HFFc6 (cell line): Measurements from ENCODE around the gene SNAPC4. TPM values are rescaled to one million over a fixed set of nuclear protein-coding genes. Genes with fewer than 3 reads are reported as not detected.

Source experiments
- DNase-seq: peaks from one replicate; pipeline ENCODE4 v3.0.0-alpha.2; 2018
- H3K27ac Mint-ChIP-seq: 2 replicates; pipeline ENCODE4 v1.8.0; 2020; ENCODE audit warnings: mild to moderate bottlenecking, mixed read lengths
- H3K27me3 Mint-ChIP-seq: 2 replicates; pipeline ENCODE4 v1.8.0; 2021; ENCODE audit warnings: mild to moderate bottlenecking, moderate library complexity, mixed read lengths; ENCODE audit not compliant: insufficient read depth
- H3K36me3 Mint-ChIP-seq: 2 replicates; pipeline ENCODE4 v1.8.0; 2021; ENCODE audit warnings: low read depth, mixed read lengths
- H3K4me1 Mint-ChIP-seq: 2 replicates; pipeline ENCODE4 v1.8.0; 2020; ENCODE audit warnings: low read depth, mixed read lengths
- H3K4me3 Mint-ChIP-seq: 2 replicates; pipeline ENCODE4 v1.8.0; 2020; ENCODE audit warnings: mild to moderate bottlenecking, moderate library complexity, mixed read lengths
- H3K9me3 Mint-ChIP-seq: 2 replicates; pipeline ENCODE4 v1.8.0; 2020; ENCODE audit warnings: mild to moderate bottlenecking, mixed read lengths
- total RNA-seq, 6 experiments: library from RNA; stranded (reverse); fragmentation: NEBNext Ultra II Directional; extraction: Animal tissue kit (Norgen Biotek cat#: 25700); gene quantifications; 2 replicates in 1 of 6; 3 replicates in 5 of 6; pipeline ENCODE4 v1.2.3, GENCODE V29; 2021
- TF ChIP-seq, protein P1 (sequence below): fragments of 200-600 bp; sonication (generic); IDR thresholded peaks from 2 replicates; pipeline ENCODE4 v1.5.0; 2021; ENCODE audit warnings: antibody characterized with exemption, mild to moderate bottlenecking

The SNAPC4 gene
- total RNA-seq, 6 experiments from 2014 or later, result 6.2 to 9.4 (median 6.5) TPM

DNA sequence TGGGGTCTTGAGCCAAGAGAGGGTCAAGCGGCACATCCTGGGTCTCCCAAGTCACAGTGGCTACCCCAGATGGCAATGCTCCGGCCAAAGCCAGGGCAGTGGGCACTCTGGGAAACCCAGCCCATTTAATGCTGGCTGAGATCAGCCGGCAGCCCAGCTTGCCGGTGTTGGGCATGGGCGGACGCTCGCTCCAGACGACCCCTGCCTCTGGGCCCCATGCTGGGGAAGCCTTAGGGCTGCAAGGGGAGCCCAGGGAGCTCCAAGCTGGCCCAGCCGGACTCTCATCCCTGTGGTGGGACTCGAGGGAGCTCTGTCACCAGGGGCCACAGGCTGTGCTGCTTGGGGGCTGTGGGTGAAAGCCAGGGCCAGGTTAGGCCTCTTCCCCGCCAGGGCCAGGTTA lies 20.6 kb downstream of the SNAPC4 start:
- Mint-ChIP-seq H3K27ac (no peak overlapping the region), H3K36me3 (no peaks in the 10 kb centered on the region; the same call in 1 of the 2 replicates), H3K27me3 (peaks cover 2% of the 10 kb centered on the region; the same call in 1 of the 2 replicates)

DNA sequence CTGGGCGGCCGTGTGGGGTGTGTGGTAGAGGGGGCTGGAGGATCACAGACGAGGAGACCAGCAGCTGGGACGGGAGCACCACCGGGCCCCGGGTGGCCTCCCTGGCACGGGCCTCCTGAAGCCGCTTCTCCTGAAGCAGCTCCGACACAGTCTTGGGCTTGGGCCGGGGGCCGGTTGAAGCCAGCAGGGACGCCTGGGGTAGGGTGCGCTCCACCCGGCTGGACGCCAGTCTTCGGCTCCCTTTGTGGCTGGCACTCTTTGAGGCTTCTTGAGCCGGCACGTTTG lies 21.0 kb downstream of the SNAPC4 start:
- no peak for DNase-seq
- Mint-ChIP-seq H3K27ac (no peak overlapping the region), H3K36me3 (no peaks in the 10 kb centered on the region; the same call in 1 of the 2 replicates), H3K27me3 (peaks cover 2% of the 10 kb centered on the region; the same call in 1 of the 2 replicates), H3K4me1 (no peaks in the 10 kb centered on the region), H3K4me3 (no peak overlapping the region), H3K9me3 (no peaks in the 10 kb centered on the region)
- TF ChIP-seq, protein P1, sequence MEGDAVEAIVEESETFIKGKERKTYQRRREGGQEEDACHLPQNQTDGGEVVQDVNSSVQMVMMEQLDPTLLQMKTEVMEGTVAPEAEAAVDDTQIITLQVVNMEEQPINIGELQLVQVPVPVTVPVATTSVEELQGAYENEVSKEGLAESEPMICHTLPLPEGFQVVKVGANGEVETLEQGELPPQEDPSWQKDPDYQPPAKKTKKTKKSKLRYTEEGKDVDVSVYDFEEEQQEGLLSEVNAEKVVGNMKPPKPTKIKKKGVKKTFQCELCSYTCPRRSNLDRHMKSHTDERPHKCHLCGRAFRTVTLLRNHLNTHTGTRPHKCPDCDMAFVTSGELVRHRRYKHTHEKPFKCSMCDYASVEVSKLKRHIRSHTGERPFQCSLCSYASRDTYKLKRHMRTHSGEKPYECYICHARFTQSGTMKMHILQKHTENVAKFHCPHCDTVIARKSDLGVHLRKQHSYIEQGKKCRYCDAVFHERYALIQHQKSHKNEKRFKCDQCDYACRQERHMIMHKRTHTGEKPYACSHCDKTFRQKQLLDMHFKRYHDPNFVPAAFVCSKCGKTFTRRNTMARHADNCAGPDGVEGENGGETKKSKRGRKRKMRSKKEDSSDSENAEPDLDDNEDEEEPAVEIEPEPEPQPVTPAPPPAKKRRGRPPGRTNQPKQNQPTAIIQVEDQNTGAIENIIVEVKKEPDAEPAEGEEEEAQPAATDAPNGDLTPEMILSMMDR, result no peak

More for the DNA sequence above, 20.6 kb downstream of the SNAPC4 start:
- DNase-seq, result no peak
- Mint-ChIP-seq H3K4me3 (no peak overlapping the region), H3K4me1 (no peaks in the 10 kb centered on the region), H3K9me3 (no peaks in the 10 kb centered on the region)
- TF ChIP-seq, protein P1, result no peak

DNA sequence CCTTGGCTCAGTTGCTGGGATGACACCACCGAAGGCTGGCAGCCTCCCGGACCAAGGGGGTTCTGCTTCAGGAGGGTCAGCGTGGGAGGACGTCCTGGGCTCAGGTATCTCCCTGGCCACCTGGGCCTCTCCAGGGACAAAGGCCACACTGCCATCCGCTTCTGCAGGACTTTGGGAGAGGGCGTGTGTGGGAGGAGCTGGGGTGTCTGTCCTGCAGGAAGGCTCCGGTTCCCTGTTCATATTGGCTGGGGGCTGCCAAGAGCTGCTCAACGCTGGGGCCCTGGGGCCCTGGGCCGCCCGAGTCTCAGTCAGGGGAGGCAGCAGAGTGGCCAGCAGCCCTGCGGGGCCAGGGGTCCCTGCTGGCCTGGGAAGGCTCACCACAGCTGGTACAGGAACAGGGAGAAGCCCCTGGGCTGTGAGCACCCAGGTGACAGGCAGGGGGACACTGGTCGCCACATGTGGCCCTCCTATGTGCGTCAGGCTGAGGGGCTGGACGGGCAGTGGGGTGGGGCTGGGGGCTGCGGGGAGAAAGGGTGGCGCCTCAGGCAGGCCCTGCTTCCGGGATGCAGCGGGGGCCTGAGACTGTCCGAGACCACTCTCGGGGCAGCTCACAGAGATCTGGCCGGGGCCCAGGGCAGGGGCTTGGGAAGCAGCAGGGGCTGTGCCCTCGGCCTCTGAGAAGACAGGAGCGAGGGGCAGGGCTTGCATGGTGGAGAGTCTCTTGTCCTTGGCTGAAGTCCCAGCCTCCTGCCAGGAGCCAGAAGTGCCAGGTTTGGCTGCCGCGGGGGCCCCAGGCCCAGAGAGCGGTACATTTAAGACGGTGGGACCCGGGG lies 21.6 kb downstream of the SNAPC4 start:
- Mint-ChIP-seq H3K4me1 (peaks cover under 1% of the 10 kb centered on the region; the same call in 1 of the 2 replicates), H3K27ac (no peak overlapping the region), H3K36me3 (no peaks in the 10 kb centered on the region; the same call in 1 of the 2 replicates), H3K4me3 (no peak overlapping the region), H3K9me3 (no peaks in the 10 kb centered on the region), H3K27me3 (peaks cover 2% of the 10 kb centered on the region; the same call in 1 of the 2 replicates)
- TF ChIP-seq, protein P1, result no peak
- no peak for DNase-seq

DNA sequence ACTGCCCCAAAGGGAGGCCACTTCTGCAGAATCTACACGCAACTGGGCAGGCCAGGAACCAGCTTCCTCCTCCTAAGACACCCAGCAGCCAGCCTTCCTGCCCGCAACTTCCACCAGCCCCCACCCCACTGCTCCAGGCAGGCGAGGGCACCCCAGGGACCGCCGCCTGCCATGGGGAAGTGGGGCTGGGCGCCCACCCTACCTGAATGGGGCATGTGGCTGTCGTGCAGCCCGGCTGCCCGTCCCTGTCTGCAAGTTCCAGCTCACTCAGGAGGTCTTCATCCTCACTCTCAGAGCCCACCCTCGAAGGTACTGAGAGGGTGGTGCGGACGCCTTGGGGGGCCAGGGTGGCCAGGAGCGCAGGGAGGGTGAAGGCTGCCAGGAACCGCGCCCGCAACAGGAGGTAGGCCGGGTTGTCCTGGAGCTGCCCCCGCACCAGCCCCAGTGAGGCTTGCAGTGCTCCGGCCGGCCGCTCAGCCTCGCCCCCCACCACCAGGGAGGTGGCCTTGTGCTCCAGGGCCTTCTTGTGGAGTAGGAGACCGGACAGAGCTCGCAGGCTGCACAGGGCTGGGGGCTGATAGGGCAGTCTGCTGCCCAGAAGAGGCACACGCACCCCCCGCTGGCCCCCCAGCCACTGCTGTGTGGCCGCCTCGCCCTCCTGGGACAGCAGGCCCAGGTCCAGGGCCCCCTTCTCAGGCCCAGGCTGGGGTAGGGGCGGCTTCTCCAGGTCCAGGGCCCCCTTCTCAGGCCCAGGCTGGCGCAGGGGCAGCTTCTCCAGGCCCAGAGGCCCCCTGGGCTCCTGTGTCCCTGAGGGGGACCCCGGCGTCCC lies 22.4 kb downstream of the SNAPC4 start:
- H3K27ac Mint-ChIP-seq, result no peak overlapping the region
- TF ChIP-seq, protein P1, result no peak
- H3K36me3 Mint-ChIP-seq, result no peaks in the 10 kb centered on the region; the same call in 1 of the 2 replicates
- peaks cover 2% of the 10 kb centered on the region; the same call in 1 of the 2 replicates for H3K27me3 Mint-ChIP-seq
- no peak overlapping the region for H3K4me3 Mint-ChIP-seq
- H3K4me1 Mint-ChIP-seq, result peaks cover 9% of the 10 kb centered on the region
- no peaks in the 10 kb centered on the region for H3K9me3 Mint-ChIP-seq
- no peak for DNase-seq

DNA sequence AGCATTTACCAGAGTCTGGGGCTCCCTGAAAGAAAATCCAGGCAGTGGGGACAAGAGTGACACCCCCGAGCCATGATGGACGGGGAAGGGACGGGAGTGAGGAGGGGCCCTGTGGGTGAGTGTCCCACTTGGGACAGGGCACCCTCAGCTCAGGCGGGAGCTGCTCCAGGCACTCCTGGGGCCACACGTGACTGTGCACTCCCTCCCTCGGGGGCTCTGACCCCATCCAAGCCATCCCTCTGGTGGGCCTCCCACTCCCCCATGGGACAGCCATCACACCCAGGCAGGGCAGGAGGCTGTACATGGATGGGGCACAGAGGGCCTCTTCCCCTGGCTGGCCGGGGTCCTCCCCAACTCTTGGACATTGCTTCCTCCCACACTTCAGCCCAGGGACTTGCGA lies 23.5 kb downstream of the SNAPC4 start:
- H3K4me1 Mint-ChIP-seq, result peaks cover 13% of the 10 kb centered on the region
- no peaks in the 10 kb centered on the region for H3K9me3 Mint-ChIP-seq
- no peak overlapping the region for H3K27ac Mint-ChIP-seq
- DNase-seq, result no peak
- H3K27me3 Mint-ChIP-seq, result 0 out of 2 replicates have a peak, but pooled peaks cover 2% of the 10 kb centered on the region
- no peak overlapping the region for H3K4me3 Mint-ChIP-seq
- H3K36me3 Mint-ChIP-seq, result no peaks in the 10 kb centered on the region; the same call in 1 of the 2 replicates
- TF ChIP-seq, protein P1, result no peak
